ENCODE data around the gene SIK3.
A peak's percentile ranks its signal among the peaks of the same experiment; 100 is the strongest.
"Not testable (repeated sequence)": the region's sequence is repeated elsewhere in the genome, so short reads cannot be mapped to it uniquely, and the experiment has no call there.

The SIK3 gene

GRCh38 chr11:117098269-117099232 is at the start of gene SIK3:
Gene SIK3 (minus strand): TSS chr11:117098428. CDS start chr11:117098415, 13 bp downstream.
- DNase-seq: peak; percentile 93

DNA sequence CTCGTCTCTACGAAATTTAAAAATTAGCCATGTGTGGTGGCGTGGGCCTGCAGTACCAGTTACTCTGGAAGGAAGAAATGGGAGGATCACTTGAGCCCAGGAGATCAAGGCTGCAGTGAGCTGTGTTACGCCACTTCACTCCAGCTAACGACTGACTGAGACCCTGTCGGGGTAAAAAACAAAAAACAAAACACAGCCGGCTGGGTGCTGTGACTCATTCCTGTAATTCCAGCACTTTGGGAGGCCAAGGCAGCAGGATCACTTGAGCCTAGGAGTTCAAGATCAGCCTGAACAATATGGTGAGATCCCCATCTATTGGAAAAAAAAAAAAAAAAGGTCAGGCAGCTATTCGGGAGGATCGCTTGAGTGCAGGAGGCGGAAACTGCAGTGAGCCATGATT is 48.3 kb upstream of the SIK3 start:
- DNase-seq: no peak

DNA sequence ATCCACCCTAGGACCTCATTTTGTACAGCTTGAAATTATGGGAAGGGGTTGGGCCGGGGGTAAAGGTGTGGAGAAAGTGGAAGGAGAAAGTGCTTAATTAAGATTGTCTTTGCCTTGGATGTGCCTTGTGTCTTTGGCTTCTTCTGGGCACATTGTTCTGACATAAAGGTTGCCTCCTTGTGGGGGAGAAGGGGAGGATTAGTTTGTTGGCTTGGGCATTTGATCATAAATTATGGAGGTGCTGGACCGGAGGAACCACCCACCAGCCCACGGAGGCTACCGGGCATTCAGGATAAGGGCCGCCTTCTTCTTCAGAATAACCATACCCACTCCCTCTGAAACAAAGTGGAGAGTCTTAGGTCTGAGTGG is 47.1 kb upstream of the SIK3 start:
- no peak for DNase-seq

DNA sequence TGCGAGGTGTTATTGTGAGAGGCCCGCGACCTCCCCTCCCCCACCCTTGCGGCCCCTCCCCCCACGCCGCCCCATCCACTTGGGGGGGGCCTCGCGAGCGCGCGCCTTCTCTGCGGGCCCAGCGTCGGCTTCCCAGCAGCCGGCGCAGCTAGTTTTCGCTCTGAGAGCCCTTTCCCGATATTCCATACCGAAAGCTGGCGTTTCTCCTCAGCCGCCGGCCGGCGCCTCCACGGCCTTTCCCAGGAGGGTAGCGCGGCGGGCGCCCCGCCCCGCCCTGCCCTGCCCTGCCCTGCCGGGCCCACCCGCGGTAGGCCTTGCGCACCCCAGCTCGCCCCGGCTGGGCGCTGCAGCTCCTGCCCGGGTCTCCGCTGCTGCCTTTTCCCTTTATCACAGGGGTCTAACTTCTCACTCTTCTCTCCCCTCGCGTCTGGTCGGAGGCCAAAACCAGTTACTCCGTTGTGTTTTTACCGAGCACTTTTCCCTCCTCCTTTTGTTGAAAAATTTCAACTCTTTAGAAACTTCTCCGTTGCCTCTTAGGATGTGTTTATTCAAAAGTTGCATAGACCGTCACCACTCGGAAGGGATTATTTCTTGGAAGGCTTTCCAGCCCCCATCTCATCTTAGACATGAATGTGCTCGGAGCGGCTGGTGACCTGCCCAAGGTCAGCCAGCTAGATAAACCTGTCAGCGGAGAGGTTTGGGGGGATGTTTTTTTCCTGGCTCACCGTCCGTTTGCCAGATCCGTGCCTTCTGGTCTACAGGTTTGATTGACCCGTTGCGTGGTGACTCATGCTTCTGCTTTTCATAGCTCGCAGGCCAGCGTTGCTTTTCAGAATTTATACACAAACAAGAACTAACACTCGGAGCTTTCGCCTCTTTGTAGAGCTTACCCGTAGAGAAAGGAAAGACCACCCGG is 46.5 kb upstream of the SIK3 start:
- DNase-seq: peak; percentile 8

- DNase-seq: peak; percentile 96
These were observed 45.7 kb upstream of the SIK3 start, which contains the start of gene PAFAH1B2 for GRCh38 chr11:117143871-117144476. Gene PAFAH1B2 (plus strand): TSS chr11:117144287. CDS start chr11:117152448, 8,161 bp downstream.

DNA sequence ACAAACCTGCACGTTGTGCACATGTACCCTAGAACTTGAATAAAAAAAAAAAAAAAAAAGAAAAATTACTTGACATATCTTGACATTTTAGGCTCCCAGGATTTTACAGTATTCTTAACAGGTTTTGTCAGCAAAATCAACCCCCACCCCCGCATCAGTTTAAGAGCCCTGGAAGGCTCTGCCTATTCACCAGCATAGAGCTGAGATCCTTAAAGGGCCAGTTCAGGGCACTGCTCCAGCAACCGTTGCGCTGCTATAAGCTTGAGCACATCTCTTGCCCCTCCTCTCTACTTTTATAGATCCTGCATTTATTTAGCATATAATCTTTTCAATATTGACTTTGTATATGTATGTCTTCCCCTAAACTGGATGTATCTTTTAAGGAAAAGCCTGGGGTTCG is 45.2 kb upstream of the SIK3 start:
- peak; percentile 22 for DNase-seq

GRCh38 chr11:117137223-117138086 is 39.2 kb upstream of the SIK3 start:
- not testable (repeated sequence) for DNase-seq

- not testable (repeated sequence) for DNase-seq
These were observed 36.8 kb upstream of the SIK3 start for GRCh38 chr11:117134979-117135378.

GRCh38 chr11:117134431-117134830 is 36.2 kb upstream of the SIK3 start:
- no peak for DNase-seq

DNA sequence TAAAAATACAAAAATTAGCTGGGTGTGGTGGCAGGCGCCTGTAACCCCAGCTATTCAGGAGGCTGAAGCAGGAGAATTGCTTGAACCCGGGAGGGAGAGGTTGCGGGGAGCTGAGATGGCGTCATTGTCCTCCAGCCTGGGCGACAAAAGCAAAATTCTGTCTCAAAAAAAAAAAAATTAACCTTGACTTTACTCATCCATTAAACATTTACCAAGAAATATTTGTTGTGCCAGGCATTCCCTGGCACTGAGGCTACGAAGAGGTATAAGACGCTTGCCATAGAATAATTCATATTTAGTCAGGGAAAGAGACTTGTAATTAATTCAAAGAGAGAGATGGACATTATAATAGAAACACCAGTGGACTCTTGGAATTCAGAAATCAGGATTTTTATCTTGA is 32.7 kb upstream of the SIK3 start:
- DNase-seq: no peak

DNA sequence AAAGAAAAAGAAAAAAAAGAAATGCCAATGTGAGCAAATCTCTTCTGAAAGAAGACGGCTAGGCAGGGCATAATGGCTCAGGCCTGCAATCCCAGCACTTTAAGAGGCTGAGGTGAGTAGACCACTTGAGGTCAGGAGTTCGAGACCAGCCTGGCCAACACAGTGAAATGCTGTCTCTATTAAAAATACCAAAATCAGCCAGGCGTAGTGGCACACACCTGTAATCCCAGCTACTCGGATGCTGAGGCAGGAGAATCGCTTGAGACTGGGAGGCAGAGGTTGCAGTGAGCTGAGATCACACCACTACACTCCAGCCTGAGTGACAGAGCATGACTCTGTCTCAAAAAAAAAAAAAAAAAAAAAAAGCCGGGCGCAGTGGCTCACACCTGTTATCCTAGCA is 32.2 kb upstream of the SIK3 start:
- DNase-seq: not testable (repeated sequence)

GRCh38 chr11:117128289-117128688 is 30.1 kb upstream of the SIK3 start:
- no peak for DNase-seq

GRCh38 chr11:117127171-117127901 is 29.1 kb upstream of the SIK3 start:
- DNase-seq: no peak

- DNase-seq: no peak
These were observed 28.2 kb upstream of the SIK3 start for GRCh38 chr11:117126223-117126965.

DNA sequence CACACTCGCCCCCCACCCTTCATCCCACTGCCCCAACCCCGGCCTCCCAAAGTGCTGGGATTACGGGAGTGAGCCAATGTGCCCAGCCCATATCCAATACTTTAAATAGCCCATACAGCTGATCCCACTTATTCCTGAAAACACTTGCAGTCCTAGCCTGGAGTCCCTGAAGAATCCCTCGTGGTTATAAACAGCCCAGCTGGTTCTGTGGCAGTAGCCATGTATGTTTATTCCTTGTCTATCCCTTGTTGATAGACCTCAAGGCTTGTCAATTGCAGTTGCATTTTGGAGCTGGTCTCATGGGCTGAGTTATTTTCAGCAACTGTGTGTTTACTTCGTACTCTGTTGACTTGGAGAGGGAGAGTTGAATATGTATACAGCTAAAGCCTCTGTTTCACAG is 24.3 kb upstream of the SIK3 start:
- no peak for DNase-seq

GRCh38 chr11:117121176-117121575 is 22.9 kb upstream of the SIK3 start:
- no peak for DNase-seq

GRCh38 chr11:117117681-117118080 is 19.5 kb upstream of the SIK3 start:
- DNase-seq: no peak

DNA sequence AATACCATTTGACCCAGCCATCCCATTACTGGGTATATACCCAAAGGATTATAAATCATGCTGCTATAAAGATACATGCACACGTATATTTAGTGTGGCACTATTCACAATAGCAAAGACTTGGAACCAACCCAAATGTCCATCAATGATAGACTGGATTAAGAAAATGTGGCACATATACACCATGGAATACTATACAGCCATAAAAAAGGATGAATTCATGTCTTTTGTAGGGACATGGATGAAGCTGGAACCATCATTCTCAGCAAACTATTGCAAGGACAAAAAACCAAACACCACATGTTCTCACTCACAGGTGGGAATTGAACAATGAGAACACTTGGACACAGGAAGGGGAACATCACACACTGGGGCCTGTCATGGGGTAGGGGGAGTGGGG is 14.7 kb upstream of the SIK3 start:
- DNase-seq: not testable (repeated sequence)

GRCh38 chr11:117112497-117112896 is 14.3 kb upstream of the SIK3 start:
- not testable (repeated sequence) for DNase-seq

- DNase-seq: no peak
These were observed 12.2 kb upstream of the SIK3 start for GRCh38 chr11:117110294-117110950.
